GM04504 (cell line): Measurements from ENCODE around the gene ATP2B2.

ENCODE experiments used
- DNase-seq: peaks from one replicate; pipeline ENCODE4 v3.0.0-alpha.2; 2012; ENCODE audit warnings: low read depth

Gene ATP2B2

DNA sequence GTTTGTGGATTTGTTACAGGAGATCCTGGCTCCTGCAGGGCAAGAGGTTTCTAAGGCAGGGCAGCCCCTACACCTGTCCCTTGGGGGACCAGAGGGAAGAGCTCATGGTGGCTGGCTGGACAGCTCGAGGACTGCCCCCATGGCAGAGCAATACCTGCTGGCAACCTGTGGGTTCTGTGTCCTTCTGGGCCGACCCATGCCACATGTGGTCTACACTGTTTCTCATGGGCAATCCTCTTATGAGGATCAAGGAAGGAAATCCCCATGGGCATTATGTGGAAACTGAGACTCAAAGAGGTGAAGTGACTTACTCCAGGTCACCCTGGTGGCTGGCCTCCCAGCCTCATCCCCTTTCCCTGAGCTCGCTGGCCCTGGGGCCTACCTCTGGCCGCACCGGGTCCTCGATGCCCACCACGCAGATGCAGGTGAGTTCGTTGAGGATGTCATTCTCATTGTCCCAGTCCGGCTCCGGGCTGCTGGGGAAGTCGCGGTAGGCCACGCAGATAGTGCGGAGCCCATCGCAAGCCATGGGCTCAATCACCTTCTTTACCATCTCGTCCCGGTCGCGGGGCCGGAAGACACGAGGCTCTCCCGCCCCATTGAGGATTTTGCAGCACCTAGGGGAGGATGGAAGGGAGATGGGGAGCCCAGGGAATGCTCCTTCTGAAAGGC lies 146.9 kb downstream of the ATP2B2 start:
- DNase-seq = no peak

GRCh38 chr3:10357592-10358308 lies 147.6 kb downstream of the ATP2B2 start:
- DNase-seq = peak; percentile 70

DNA sequence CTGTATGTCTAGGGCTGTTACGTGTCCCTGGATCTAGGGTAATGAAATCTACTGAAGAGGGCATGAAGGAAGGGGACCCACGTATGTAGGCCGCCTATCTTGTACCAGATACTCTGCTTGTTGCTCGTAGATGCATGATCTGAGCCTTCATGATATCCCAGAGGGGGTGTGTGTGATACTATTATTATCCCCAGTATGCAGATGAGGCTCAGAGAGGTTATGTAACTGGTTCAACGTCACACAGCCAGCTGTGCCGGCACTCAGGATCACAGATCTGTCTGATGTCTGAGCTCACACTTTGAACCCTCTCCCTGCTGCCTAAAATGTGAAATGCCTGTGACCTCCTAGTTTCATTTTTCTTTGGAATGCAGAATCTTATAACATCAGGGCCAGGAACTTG lies 148.3 kb downstream of the ATP2B2 start:
- DNase-seq = no peak

GRCh38 chr3:10356461-10356981 lies 148.9 kb downstream of the ATP2B2 start:
- DNase-seq = no peak

- DNase-seq = no peak
Observed at GRCh38 chr3:10354361-10355015, 150.9 kb downstream of the ATP2B2 start.

- DNase-seq = no peak
Observed at GRCh38 chr3:10353661-10354360, 151.6 kb downstream of the ATP2B2 start.

DNA sequence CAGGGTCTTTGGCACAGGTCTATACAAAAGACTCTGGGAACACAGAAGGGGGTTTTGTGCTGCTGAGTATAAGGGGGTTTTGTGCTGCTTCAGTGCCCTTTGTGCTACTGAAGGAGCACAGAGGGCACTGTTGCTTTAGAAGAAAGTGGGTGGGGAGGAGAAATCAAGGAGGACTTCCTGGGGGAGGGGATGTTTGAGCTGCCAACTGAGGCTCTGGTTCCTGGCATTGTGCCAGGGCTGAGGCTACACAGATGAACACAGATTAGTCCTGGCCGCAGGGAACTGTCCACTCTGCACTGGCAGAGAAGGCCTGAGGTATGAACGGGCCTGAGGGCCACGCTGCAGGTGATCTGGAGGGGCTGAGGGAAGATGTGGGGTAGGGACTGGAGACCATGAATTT lies 152.2 kb downstream of the ATP2B2 start:
- no peak for DNase-seq

GRCh38 chr3:10352146-10352911 lies 153.1 kb downstream of the ATP2B2 start:
- DNase-seq = no peak

- DNase-seq = no peak
Observed at GRCh38 chr3:10351013-10351735, 154.2 kb downstream of the ATP2B2 start.

- no peak for DNase-seq
Observed at GRCh38 chr3:10350324-10350985, 154.9 kb downstream of the ATP2B2 start.

DNA sequence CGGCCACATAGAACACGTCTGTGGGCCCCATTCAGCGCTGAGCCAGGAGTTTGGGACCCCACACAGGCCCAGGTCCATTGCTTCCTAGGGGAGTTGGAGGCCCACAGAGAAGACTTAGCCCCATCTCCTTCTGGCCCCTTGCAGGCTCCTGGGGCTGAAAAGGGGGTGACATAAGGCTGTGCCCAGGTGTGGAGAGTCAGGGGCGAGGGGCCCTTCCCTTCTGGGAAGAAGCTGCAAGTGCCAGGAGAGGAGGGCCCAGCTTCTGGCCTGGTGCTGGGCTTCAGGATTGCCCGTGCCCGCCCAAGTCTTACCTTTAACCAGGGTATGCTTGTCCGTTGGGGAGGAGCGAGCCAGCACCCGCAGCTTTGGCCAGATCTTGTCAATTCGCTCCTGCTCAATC lies 155.6 kb downstream of the ATP2B2 start:
- DNase-seq = no peak

- DNase-seq = no peak
Observed at GRCh38 chr3:10348404-10348721, 157.0 kb downstream of the ATP2B2 start.

DNA sequence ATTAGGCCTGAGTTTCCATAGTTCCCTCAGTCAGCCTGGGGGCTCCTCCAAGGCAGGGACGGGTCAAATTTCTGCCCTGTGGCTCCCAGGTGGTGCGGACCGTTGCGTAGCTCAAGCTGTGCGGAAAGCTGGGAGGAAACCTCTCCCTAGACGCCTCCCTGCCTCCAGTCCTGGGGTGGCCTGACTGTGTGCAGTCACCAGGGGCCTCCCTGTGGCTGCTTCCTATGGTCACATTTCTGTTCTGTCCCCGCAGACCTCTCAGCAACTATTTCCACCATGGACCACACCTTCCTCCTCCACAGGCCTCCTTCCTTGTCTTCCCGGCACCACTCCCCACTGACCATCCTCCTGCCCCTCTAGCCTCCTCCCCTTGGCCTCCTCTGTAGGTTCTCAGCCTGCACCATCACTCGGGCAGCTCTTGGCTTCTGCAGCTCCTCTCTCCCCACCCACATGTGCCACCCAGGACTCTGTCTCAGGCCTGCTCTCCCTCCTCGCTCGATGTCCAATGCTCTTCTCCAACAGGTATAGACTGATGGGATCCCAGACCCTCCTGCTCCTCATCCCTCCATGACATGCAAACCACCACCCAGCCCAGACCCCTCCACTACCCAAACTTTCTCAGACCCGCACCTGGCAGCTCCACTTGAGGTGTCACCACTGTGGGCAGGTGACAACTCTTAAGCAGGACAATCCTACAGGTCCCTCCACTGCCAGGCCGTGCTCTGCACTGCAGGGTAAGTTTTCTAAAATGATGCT lies 157.6 kb downstream of the ATP2B2 start:
- no peak for DNase-seq

- no peak for DNase-seq
Observed at GRCh38 chr3:10345911-10346310, 159.5 kb downstream of the ATP2B2 start.

DNA sequence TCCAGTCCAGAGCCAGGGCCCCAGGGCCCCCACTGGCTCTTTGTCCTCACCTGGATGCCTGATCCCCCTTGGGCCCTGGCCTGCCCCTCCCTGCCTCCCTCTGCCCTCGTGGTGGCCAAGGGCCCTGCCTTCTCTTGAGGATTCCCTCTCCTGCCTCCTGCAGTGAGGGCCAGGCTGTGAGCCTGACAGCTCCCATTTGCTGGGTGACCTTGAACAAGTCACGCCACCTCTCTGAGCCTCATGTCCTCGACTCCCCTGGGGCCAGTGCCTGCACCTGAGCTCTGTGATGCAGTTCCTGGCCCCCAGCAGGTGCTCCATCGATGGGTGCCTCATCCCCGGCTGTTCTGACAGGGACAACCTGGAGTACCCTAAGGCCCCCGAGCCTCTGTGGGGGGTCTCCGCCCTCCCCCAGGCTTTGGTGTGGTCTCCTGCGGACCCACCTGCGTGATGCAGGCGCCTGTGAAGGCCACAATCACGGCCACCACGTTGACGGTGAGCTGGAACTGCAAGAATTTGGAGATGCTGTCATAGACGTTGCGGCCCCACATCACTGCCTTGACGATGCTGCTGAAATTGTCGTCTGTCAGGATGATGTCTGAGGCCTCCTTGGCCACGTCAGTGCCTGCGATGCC lies 160.3 kb downstream of the ATP2B2 start:
- no peak for DNase-seq

- DNase-seq = no peak
Observed at GRCh38 chr3:10344147-10344943, 161.0 kb downstream of the ATP2B2 start.

GRCh38 chr3:10343526-10343925 lies 161.9 kb downstream of the ATP2B2 start:
- no peak for DNase-seq

- DNase-seq = no peak
Observed at GRCh38 chr3:10342781-10343180, 162.6 kb downstream of the ATP2B2 start.
